Mucosa of gallbladder (tissue), 1 donor: Measurements from ENCODE around the gene CREM. TPM values are rescaled to one million over a fixed set of nuclear protein-coding genes. Genes with fewer than 3 reads are reported as not detected.
A peak's percentile ranks its signal among the peaks of the same experiment; 100 is the strongest.
"Not testable (repeated sequence)": the region's sequence is repeated elsewhere in the genome, so short reads cannot be mapped to it uniquely, and the experiment has no call there.

Experiments used
- DNase-seq: peaks from one replicate; pipeline ENCODE4 v3.0.0-alpha.2; 2020; ENCODE audit warnings: low spot score
- total RNA-seq: library from RNA; stranded (reverse); gene quantifications from one replicate; pipeline ENCODE4 v1.2.1, GENCODE V29; 2021
- donor health status: DM: no; HTN: no; CAD: no.

CREM gene
- total RNA-seq = 26.8 TPM

- DNase-seq = peak; percentile 99
Measured at GRCh38 chr10:35126530-35127288, at the start of gene CREM. Gene CREM, plus strand, starts transcription at chr10:35126846. Its CDS starts 10,990 bp downstream, at chr10:35137836.

- no peak for DNase-seq
Measured at GRCh38 chr10:35079265-35079664, 47.4 kb upstream of the CREM start.

DNA sequence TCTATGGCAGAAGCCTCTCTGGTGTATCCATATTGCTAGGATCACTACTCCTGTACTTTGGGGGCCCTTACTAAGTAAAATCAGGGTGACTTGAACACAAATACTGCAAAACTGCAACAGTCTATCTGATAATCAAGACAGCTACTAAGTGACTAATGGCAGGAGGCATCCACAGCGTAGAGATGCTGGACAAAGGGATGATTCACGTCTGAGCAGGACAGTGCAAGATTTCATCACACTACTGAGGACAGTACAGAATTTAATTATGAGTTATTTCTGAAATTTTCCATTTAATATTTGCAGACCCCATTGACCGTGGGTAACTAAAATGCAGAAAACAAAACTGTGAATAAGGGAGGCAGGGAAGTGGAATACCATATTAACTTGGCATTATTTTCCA is 46.9 kb upstream of the CREM start:
- no peak for DNase-seq

GRCh38 chr10:35080261-35080660 is 46.4 kb upstream of the CREM start:
- not testable (repeated sequence) for DNase-seq

GRCh38 chr10:35083242-35083641 is 43.4 kb upstream of the CREM start:
- no peak for DNase-seq

GRCh38 chr10:35089611-35090161 is 37.0 kb upstream of the CREM start:
- DNase-seq = no peak

DNA sequence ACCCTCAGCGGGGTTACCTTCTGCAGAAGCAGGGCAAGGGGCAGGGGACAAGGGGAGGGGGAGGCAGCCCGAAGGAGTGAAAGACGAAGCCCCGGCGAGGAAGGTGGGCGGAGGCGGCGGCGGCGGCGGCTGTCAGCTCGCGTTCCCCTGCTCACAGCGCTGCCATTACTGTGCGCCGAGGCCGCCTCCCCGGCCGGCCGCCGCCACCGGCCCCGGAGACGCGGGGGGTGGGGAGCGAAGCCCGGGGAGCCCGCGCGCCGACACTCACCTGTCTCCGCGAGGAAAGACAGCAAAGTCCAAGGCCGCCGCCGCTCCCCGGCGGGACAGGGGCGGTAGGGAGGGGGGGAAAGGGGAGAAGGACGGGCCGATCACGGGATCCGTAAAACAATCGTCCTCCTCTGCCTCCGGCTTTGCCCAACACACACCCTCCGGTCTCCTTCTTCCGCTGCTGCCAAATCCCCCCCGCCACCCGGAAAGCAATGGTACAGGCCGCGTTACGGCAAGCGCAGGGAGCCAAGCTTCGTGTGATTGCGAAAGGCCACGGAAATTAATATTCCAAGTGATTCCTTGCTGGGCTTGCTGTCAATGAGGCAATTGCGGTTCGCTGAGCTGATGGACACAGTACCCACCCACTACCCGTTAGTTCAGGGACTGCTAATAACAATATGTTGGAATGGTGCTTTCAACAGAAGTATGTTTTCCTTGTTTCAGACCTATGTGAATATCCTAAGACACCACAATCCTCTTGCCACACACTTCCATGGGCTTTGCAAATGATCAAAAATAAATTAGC is 36.3 kb upstream of the CREM start, which contains the start of gene CUL2:
TSS of gene CUL2 (minus strand) at position 180 of the 793 bp plus-strand sequence. CDS start 19,024 bp downstream, outside the sequence.
- peak; percentile 94 for DNase-seq

DNA sequence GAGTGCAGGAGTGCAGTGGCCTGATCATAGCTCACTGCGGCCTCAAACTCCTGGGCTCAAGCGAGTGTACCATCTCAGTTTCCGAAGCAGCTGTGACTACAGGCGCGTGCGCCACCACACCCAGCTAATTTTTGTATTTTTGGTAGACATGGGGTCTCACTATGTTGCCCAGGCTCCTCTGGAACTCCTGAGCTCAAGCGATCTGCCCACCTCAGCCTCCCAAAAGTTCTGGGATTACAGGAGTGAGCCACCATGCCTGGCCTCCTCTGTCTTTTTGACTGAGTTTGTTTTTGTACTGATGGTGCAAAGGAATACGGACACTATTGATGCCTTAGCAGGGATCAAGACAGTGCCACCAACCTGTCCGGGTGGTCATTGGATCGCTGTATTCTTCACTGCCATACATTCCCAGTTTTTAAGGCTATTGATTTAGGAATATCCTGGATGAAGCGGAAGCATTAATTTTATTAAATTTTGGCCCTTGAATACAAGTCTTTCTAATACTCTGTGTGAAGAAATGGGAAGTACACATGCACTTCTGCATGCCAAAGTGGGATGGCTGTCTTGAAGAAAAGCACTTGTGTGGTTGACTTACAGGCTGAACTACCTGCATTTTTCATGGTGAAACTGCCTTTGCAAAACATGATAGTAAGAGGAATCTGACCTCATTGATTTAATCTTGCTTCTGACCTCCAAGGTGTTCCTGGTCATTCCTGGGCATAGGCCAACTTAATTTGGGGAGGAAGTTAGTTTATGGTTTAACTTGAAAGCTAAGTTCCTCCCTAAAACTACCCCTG is 34.5 kb upstream of the CREM start:
- no peak for DNase-seq

DNA sequence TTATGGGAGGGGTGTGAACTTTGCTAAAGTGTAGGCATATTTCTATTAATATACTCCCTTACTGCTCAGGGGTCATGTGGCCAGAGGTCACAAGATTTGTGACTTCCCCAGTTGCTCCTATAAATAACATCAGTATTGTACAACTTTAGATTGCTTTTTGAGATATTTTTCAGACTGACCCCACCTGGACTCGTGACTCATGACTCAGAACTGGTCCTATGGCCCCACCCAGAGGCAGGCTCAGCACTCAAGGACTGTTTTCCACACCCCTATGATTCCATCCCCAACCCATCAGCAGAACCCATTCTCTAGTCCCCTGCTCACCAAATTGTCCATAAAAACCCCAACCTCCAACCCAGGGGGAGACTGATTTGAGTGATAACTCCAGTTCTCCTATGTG is 33.8 kb upstream of the CREM start:
- no peak for DNase-seq

- no peak for DNase-seq
Measured at GRCh38 chr10:35096312-35096711, 30.3 kb upstream of the CREM start.

DNA sequence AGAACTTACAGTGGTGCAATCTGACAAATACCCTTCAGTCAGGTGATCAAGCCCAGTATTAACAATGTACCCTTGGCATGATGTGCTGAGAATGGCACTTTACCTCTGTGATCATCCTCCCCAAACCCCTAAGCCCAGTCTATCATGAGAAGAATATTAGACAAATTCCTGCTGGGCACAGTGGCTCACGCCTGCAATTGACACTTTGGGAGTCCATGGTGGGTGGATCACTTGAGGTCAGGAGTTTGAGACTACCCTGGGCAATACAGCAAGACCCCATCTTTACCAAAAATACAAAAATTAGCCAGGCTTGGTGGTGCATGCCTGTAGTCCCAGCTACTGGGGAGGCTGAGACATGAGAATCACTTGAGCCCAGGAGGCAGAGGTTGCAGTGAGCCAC is 29.1 kb upstream of the CREM start:
- DNase-seq = no peak

DNA sequence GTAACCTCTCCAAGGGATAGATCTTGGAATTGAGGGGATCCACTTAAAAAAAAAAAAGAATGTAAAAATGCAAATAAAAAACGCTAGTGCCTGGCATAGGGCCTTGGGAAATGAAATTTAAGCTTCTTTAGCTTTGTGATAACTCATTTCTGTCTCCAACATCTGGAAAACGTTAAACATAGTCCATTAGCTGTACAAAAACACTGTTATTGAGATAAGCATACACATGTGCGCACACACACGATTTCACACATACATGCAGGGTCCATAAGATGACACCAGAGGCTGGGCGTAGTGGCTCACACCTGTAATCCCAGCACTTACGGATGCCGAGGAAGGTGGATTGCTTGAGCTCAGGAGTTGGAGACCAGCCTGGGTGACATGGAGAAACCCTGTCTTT is 22.8 kb upstream of the CREM start:
- no peak for DNase-seq

DNA sequence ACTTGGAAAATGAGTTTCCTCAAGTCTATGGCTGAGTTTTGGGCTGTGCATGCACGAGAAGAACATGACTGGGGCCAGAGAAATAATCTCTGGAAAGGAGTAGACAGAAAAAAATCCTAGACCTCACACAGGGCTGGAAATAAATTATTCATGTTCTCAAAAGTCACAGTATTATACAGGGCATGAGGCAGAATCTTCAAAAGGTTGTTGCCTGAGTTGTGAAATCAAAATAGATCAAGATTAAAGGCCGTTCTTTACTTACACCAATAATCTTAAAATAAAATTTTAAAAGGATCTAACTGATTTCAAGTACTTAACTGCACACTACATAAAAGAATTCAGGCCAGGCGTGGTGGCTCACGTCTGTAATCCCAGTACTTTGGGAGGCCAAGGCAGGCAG is 14.1 kb upstream of the CREM start:
- DNase-seq = no peak

- DNase-seq = no peak
Measured at GRCh38 chr10:35119378-35119777, 7.3 kb upstream of the CREM start.

GRCh38 chr10:35124540-35124939 is 2.1 kb upstream of the CREM start:
- no peak for DNase-seq

- DNase-seq = no peak
Measured at GRCh38 chr10:35126062-35126529, 550 bp upstream of the CREM start.

DNA sequence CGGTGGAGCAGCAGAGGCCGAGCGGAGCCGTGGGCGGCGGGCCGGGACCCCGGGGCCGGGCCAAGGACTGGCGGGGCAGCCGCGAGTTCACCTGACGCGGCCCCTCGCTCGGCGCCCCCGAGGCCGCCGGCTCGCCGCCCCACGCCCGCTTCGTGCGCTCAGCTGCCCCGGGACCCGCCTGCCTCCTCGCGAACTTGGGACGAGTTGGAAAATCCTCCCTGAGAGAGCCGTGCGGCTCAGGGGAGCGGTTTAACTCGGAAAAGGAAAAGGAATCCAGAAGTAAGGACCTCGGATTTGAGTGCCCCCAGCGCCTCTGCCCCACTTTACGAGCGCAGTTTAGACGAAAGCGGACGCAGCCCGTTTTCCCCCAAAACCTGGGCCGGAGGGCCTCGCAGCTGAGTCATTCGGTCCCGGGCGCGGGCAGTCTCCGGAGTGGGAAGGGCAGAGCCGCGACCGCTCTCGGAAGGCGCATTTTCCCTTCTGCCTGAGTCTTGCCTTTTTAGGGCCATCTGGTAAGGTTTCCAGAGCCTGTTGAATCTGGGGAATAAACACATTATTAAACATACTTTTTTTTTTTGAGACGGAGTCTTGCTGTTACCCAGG is 744 bp downstream of the CREM start:
- DNase-seq = peak; percentile 47

GRCh38 chr10:35129185-35129674 is 2.6 kb downstream of the CREM start:
- DNase-seq = no peak

- no peak for DNase-seq
Measured at GRCh38 chr10:35130663-35131062, 4.0 kb downstream of the CREM start.

GRCh38 chr10:35132727-35133126 is 6.1 kb downstream of the CREM start:
- DNase-seq = no peak

DNA sequence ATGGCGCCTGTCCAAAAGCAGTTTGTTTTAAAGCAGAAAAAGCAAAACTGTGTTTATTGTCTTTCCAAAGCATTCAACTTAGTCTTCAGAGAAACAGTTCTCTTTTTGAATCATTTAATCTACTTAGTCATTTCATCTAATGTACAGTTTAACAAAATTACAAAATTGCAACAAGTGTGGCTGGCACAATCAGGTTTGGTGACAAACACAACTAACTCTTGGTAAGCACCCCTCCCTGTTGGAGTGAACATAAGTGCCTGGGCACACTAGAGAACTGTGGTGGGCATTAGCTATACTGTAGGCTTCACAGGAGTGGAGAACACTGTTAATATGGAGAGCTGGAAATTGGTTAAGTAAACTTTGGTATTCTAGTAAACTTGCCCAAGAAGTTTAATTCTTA is 6.9 kb downstream of the CREM start:
- DNase-seq = no peak
